ENCODE results near the gene ZNF697.

DNA sequence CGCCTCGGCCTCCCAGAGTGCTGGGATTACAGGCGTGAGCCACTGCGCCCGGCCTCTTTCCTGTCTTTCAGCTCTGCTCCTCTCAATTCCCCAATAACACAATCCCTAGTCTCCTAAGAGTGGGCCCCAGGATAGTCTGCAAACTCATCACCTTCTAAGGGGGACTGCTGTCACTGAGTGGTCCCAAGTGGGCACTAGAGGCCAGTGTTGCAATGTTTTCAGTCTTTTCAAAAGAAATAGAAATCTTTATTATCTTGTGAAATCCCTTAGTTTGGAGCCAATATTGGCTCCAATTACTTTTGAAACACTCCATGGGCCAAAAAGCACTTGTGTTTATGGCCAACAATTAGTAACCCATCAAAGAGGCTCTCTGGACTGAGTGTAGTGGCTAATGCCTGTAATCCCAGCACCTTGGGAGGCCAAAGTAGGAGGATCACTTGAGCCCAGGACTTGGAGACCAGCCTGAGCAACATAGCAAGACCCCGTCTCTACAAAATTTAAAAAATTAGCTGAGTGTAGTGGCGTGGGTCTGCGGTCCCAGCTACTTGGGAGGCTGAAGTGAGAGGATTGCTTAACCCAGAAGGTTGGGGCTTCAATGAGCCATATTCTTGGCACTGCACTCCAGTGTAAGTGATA, 28.6 kb upstream of the ZNF697 start:
- TF ChIP-seq POLR2A (IDR thresholded peaks at IDR 0.05) = no peak
- TF ChIP-seq, protein P1, sequence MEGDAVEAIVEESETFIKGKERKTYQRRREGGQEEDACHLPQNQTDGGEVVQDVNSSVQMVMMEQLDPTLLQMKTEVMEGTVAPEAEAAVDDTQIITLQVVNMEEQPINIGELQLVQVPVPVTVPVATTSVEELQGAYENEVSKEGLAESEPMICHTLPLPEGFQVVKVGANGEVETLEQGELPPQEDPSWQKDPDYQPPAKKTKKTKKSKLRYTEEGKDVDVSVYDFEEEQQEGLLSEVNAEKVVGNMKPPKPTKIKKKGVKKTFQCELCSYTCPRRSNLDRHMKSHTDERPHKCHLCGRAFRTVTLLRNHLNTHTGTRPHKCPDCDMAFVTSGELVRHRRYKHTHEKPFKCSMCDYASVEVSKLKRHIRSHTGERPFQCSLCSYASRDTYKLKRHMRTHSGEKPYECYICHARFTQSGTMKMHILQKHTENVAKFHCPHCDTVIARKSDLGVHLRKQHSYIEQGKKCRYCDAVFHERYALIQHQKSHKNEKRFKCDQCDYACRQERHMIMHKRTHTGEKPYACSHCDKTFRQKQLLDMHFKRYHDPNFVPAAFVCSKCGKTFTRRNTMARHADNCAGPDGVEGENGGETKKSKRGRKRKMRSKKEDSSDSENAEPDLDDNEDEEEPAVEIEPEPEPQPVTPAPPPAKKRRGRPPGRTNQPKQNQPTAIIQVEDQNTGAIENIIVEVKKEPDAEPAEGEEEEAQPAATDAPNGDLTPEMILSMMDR (IDR thresholded peaks at IDR 0.05) = no peak
- TF ChIP-seq EP300 (IDR thresholded peaks at IDR 0.05) = no peak
